ENCODE results near the gene RAB7B.
A peak's percentile ranks its signal among the peaks of the same experiment; 100 is the strongest.

The RAB7B gene

GRCh38 chr1:205983925-205984725 lies 19.1 kb downstream of the RAB7B start:
- peak; percentile 83 for TF ChIP-seq CTCF (conservative IDR thresholded peaks at IDR 0.05)
- H3K27ac ChIP-seq = peak overlapping the region; percentile 42

- no peak for TF ChIP-seq CTCF (conservative IDR thresholded peaks at IDR 0.05)
- no peak overlapping the region for H3K27ac ChIP-seq
Observed at GRCh38 chr1:205981257-205981656, 21.9 kb downstream of the RAB7B start.

- no peak for TF ChIP-seq CTCF (conservative IDR thresholded peaks at IDR 0.05)
- H3K27ac ChIP-seq = no peak overlapping the region
Observed at GRCh38 chr1:205980237-205980870, 22.8 kb downstream of the RAB7B start.

GRCh38 chr1:205979301-205979700 lies 23.9 kb downstream of the RAB7B start:
- H3K27ac ChIP-seq = no peak overlapping the region
- no peak for TF ChIP-seq CTCF (conservative IDR thresholded peaks at IDR 0.05)

GRCh38 chr1:205978676-205979075 lies 24.5 kb downstream of the RAB7B start:
- TF ChIP-seq CTCF (conservative IDR thresholded peaks at IDR 0.05) = no peak
- no peak overlapping the region for H3K27ac ChIP-seq

GRCh38 chr1:205977402-205978014 lies 25.7 kb downstream of the RAB7B start:
- no peak overlapping the region for H3K27ac ChIP-seq
- TF ChIP-seq CTCF (conservative IDR thresholded peaks at IDR 0.05) = peak; percentile 94

- H3K27ac ChIP-seq = no peak overlapping the region
- TF ChIP-seq CTCF (conservative IDR thresholded peaks at IDR 0.05) = no peak
Observed at GRCh38 chr1:205976708-205977401, 26.3 kb downstream of the RAB7B start.
